ENCODE data around the gene ATXN1.
"Not testable (repeated sequence)": the region's sequence is repeated elsewhere in the genome, so short reads cannot be mapped to it uniquely, and the experiment has no call there.

Gene ATXN1

DNA sequence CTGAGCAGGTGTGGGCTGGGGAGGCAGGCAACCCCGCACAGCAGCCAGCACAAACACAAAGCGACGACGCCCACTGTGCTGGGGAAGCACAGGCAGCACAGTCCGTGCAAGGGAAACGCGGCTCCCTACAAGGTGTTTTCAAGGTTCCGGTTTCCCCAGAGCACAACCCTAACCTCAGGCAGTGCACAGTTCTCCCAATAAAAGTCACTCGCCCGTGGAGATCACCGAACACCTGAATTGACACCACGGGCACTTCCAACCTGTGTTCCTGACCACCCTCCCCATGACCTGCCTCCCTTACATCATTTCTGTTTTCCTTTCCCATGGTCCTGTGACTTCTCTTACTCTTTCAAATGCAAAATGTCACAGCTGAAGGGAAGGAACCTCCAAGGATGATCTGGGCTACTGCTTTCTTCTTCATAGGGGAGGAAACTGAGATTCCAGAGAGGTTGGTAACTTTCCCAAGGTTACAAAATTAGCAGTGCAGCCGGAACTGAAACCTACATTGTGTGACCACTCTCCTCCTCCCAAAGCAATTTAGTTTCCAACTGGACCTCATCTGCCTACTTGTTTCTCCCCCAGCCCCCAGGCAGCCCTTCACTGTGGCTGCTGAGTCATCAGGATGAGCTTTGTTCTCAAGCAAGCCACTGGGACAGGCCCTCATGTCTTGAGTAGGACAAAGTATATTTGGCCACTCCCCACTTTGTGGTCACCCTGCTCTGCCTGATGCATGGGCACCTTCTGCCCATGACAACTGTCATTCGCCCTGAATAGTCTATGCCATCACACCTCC is 125.3 kb downstream of the ATXN1 start:
- no peak for DNase-seq

- DNase-seq = no peak
Measured at GRCh38 chr6:16635291-16635809, 125.9 kb downstream of the ATXN1 start.

DNA sequence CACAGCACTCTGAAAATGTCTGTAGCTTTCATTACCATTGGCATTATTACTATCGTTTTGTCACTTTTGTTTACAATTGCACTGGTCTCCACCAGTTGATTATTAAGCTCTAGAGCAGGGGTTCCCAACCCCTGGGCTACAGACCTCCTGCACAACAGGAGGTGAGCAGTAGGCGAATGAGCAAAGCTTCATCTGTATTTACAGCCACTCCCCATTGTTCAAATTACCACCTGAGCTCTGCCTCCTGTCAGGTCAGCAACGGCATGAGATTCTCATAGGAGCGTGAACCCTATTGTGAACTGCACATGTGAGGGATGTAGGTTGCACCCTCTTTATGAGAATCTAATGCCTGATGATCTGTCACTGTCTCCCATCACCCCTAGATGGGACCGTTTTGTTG is 126.4 kb downstream of the ATXN1 start:
- no peak for DNase-seq

DNA sequence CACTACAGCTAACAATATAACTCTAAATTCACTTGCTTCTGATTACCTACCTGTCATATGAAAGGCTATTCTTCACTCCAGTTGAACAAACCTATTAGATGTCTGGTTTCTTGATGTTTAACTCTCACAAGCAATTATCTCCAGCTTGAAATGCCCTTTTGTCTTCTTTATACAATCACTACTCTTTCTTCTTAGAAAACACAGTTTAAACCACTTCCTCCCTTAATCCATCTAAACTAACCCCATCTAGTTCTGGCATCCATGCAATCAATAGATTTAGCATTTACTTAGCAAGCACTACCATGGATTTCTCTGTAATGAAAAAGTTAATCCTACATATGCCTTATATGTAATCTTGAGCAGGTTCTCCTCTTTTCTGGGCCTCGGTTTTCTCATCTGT is 127.3 kb downstream of the ATXN1 start:
- DNase-seq = no peak

DNA sequence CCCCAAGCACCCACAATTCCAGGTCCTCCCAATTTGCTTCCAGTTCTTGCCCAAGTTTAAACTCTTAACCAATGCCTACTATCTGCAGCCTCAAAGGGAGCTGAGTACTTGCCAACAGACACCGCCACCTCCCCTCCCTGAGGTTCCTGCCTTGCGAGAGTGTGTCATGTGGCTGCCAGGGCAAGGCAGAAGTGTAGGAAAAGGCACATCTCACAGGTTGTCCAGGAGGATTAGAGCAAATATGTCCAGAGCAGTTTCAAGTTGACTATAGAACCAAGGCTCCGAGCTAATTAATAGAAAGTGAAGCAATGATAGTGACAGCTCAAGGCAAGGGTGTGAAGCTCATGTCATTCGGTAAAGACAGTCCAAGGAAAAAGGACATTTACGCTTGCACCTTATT is 127.8 kb downstream of the ATXN1 start:
- no peak for DNase-seq

DNA sequence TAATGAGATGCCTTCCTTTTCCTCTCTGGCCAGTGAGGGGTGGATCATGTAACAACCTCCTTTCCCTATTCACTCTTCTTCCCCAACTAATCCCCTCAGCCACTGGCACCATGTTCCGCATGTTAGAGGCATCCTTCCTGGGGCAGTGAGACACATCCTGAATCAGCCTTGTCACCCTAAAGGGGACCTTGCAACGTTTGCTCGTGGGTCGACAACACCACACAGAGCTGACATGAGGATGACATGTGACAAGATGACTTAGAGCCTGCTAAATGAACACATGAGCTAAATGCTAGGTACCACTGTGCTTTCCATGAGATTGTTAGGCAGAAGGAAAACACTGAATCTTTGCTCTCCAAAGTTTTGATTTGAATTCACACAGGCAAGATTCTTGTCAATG is 129.2 kb downstream of the ATXN1 start:
- DNase-seq = no peak

GRCh38 chr6:16630026-16630643 is 131.1 kb downstream of the ATXN1 start:
- DNase-seq = no peak

DNA sequence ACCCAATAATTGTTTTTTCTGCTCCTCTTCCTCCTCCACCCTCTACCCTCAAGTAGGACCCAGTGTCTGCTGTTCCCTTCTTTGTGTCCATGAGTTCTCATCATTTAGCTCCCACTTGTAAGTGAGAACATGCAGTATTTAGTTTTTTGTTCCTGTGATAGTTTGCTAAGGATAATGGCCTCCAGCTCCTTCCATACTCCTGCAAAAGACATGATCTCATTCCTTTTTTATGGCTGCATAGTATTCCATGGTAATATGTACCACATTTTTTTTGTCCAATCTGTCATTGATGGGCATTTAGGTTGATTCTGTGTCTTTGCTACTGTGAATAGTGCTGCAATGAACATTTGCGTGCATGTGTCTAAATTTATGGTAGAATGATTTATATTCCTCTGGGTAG is 132.7 kb downstream of the ATXN1 start:
- DNase-seq = not testable (repeated sequence)

DNA sequence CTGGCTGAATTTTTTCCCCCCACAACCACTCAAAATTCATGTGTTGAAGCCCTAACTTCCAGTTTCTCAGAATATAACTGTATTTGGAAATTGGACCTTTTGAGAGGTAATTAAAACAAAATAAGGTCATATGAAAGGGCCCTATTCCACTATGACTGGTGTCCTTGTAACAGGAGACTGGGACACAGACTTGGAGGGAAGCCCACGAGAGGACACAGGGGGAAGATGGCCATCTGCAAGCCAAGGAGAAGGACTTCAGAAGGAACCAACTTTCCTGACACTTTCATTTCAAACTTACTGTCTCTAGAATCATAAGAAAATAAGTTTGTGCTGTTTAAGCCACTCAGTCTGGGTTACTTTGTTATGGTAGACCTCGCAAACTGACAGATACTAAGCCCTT is 134.6 kb downstream of the ATXN1 start:
- no peak for DNase-seq

DNA sequence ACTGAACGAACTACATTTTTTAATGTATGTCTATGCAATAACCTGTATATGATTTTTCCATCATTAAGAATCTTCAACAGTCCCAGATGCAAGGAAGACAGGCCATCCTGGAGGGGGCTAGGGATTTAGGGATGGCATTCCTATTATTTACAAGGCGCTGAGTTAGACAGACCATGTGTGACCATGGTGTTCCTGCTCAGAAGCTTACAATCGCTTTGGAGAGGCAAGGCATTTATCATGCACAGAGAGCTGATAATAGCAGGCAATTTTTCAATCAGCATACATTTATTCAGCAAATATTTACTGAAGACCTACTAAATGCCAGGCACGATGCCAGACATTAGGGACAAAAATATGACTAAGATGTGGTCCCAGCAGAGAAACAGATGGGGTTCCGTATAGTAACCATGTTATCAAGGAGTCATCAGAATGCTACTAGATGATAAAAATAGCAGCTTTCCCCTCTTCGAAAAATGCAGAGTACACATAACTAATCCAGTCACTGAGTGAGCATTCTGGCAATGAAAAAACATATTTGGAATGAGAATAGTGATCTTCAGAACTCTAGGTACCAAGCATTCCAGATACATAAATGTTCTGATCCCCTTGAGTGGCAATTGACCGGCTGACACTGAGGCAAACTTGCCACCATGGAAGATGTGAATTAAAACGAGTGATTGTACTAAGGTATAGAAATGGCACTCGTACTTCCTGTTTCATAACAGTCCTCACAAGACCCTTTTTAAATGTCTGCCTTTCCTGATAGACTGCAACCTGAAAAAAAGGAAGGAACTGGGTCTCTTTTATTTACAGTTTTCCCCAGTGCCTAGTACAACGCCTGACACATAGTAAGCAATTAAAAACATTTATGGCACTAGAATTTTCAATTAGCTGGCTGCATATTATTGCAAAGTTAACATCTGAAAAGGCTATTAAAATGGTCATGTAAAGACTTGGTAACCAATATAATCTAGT is 135.7 kb downstream of the ATXN1 start:
- DNase-seq = no peak

GRCh38 chr6:16624636-16625290 is 136.5 kb downstream of the ATXN1 start:
- DNase-seq = no peak

DNA sequence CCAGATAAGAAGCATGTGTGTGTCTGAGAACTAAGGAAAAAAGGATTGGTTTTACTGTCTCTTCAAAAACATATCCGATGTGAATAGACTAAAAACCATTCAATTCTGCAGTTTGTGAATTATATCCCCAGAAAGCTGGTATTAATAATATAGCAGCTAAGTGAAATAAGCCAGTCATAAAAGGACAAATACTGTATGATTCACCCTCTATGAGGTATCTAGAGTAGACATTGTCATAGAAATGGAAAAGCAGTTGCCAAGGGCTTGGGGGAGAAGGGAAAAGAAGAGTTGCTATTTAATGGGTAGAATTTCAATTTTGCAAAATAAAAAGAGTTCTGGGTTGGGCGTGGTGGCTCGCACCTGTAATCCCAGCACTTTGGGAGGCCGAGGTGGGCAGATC is 137.5 kb downstream of the ATXN1 start:
- DNase-seq = no peak

GRCh38 chr6:16623029-16623653 is 138.1 kb downstream of the ATXN1 start:
- DNase-seq = no peak

GRCh38 chr6:16622193-16622592 is 139.1 kb downstream of the ATXN1 start:
- no peak for DNase-seq

DNA sequence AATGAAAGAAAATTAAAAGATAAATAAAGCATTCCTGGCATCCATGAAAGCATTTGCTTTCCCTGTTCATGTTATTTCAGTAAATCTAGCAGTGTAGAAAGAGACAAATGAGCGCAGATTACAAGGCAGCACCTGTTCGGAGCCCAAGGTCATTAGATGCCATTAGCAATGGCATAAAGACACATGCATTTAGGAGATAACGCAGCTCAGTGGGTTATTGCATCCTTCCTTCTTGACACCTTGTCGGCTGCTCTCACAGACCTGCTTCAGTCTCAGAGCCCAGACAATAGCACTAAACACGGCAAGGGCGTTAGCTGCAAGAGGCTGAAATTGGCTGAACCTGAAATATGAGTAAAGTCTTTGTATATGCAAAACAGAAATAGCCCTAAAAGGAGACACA is 140.3 kb downstream of the ATXN1 start:
- DNase-seq = no peak

GRCh38 chr6:16619777-16620176 is 141.5 kb downstream of the ATXN1 start:
- DNase-seq = no peak

DNA sequence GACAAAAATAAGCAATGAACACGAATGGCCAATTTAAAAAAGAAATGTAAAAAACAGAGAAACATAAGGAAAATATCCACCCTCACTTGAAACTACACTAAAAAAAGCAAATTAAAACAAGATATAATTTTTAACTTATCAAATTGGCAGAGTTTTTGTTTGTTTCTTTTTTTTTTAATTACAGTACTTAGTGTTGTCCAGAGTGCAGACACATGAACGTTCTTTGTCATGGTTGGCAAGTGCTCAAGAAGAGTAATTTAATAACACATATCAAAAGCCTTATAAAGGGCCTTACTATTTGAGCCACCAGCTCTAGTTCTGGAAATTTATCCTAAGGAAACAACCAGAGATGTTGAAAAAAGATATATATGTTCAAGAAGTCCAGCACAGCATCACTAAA is 142.3 kb downstream of the ATXN1 start:
- no peak for DNase-seq

GRCh38 chr6:16615215-16615614 is 146.0 kb downstream of the ATXN1 start:
- DNase-seq = not testable (repeated sequence)

- not testable (repeated sequence) for DNase-seq
Measured at GRCh38 chr6:16614143-16614542, 147.1 kb downstream of the ATXN1 start.

- not testable (repeated sequence) for DNase-seq
Measured at GRCh38 chr6:16613504-16613903, 147.8 kb downstream of the ATXN1 start.

- DNase-seq = no peak
Measured at GRCh38 chr6:16608444-16608843, 152.8 kb downstream of the ATXN1 start.

GRCh38 chr6:16602035-16602434 is 159.2 kb downstream of the ATXN1 start:
- DNase-seq = peak; percentile 53 to 54
